Activated T-cell treated with anti-CD3 and anti-CD28 coated beads, Interleukin-2, amount 50 U/mL, for 48 hours (primary cell): ENCODE measurements around the gene PPM1E.
A peak's percentile ranks its signal among the peaks of the same experiment; 100 is the strongest.
"Not testable (repeated sequence)": the region's sequence is repeated elsewhere in the genome, so short reads cannot be mapped to it uniquely, and the experiment has no call there.

ENCODE experiments used
- DNase-seq, 2 experiments: peaks; one replicate each; pipeline ENCODE4 v3.0.0-alpha.2; 2020

PPM1E gene

DNA sequence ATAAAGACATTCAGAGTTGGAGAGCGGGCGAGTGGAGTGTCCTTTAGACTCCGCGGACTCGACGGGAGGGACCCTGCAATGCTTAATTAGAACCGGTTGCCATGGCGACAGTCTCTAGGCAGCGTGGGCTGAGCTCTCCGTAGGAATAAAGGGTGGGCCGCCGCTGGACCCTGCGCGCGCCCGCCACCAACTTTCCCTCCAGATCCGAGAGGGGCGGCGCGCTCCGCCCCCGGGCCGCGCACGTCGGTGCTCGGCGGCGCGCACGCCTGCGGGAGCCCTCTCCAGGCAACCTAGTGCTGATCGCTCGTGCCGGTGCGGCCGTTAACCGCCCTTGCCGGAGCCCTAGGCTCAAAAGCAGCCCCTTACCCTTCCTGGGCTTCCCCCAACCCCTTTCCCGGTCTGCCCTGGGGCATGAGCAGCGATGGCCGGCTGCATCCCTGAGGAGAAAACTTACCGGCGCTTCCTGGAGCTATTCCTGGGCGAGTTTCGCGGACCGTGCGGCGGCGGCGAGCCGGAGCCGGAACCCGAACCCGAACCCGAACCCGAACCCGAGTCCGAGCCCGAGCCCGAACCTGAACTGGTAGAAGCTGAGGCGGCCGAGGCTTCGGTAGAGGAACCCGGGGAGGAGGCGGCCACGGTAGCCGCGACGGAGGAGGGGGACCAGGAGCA is at the start of gene PPM1E:
Gene PPM1E (plus strand): TSS at position 278 of the 669 bp plus-strand sequence.
- peak; percentile 56 to 69 for DNase-seq

DNA sequence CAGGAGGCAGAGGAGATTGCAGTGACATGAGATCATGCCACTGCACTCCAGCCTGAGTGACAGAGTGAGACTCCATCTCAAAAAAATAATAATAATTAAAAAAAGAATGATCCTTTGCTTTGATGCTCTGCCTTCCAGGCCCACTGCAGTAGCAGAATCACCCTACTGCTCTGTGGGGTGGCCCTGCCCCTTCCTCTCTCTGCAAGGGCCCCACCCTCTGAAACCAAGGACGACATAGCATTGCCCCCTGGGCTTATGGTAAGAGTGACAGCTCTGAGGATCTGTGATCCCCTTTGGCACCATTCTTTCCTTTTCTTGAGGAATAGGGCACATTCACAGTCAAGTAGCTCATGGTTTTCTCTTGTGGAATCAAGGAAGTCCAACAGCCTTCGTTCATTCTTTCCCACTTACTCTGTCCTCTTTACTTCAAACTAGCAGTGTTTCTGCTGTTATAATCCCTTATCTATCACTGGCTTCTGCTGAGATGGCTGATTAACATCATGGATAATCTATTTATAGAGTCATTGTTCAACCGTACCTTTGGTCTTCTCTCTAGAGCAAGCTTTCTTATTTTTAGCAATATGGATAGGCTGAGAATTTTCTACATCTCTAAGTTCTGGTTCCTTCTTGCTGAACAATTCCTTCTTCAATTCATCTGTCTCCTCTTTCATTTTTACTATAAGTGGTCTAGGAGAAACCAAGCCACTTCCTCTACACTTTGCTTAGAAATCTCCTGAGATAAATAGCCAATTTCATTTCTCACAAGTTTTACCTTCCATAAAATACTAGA is 49.1 kb upstream of the PPM1E start:
- DNase-seq, result no peak

DNA sequence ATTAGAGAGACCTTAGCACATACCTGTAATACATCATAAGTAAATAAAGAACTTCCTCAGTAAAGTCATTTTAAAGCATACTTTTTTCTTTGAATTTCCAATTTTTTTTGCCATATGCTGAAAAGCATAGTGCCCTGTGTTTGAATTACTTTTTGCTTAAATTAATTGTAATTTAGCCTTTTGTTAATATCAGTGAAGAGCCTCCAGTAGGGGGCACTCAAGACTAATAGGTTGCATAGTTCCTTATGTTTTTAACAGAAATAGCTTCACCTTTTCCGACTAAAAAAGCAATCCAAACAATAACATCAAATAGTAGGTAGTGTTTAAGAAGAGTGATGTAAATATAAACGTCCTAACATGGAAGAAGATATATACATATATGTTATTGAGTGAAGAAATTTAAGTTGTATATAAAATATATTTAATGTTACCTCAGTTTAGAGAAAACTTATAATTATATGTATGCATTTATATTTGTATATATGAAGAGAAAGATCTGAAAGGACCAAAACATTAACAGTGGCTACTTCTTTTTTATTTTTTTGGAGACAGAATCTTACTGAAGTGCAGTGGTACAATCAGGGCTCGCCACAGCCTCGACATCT is 44.6 kb upstream of the PPM1E start:
- DNase-seq, result no peak

DNA sequence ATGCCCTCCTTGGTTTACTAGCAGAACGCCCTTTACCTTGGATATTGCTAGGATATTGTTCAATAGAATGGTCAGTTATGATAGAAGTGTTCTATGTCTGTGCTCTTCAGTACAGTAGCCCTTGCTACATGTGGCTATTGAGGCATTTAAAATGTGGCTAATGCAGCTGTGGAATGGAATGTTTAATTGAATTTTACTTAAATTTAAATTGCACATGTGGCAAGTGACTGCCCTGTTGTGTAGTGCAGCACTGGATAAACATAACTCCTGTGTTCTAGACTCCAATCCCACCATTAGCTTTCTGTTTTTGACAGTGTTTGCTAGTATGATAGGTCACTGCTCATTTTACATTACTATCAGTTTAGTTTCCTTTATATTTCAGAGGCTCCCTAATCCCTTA is 33.4 kb upstream of the PPM1E start:
- no peak for DNase-seq

DNA sequence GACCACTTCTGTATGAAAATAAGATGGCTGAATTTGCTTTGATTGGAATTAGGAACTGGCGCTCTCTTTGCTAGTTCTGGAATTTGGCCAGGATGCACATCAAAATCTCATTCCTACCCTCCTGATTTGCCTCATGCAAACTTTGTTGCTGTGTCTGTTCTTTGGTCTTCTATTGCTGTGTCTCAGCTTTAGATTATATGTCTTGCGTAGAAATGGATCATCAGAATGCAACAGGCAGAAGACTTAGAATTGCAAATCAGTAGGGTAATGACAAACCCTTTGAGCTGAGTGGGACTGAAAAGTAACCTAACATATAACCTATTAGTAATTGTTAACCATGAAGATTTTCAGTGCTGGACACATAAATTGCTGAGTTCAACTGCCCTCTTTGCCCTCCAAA is 33.0 kb upstream of the PPM1E start:
- no peak for DNase-seq

DNA sequence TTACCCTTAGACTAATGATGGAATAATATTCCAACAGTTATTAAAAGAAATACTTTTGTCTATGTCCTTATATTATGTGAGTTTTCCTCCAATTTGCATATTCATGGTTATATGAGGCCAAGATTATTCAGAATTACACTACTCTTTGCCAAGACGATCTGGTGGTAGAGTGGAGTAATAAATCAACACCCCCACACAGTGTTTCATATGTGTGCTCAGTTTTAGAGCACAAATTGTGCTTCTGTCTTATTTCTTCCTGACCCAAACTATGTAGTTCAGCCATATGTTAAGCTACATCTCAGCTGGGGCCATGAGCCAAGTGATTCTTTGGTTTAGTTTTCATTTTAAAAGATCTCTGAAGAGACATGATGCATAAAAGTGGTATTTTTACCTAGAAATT is 26.9 kb upstream of the PPM1E start:
- DNase-seq, result no peak

DNA sequence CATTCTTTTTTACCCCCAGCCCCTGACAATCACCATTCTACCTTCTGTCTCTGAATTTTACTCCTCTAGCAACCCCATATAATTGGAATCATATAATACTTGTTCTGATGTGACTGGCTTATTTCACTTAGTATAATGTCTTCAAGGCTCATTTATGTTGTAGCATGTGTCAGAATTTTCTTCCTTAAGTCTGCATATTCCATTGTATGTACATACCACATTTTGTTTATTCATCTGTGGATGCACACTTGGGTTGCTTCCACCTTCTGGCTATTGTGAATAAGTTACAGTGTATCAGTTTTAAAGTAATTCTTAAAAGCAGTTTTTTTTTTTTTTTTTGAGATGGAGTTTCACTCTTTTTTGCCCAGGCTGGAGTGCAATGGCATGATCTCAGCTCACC is 24.7 kb upstream of the PPM1E start:
- DNase-seq, result no peak

DNA sequence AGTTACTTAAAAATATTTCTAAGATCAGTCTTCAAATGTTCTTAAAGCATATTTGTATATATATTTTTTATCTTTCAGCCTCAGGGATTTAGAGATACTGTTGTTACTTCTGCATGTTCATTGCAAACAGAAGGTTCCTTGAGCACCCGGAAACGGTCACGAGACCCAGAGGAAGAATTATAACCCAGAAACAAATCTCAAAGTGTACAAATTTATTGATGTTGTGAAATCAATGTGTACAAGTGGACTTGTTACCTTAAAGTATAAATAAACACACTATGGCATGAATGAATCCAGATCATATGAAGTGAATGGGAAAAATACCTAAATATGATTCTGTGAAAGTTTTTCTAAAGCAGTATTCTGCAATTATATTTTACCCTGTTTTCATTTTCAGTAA is 21.6 kb upstream of the PPM1E start:
- no peak for DNase-seq

DNA sequence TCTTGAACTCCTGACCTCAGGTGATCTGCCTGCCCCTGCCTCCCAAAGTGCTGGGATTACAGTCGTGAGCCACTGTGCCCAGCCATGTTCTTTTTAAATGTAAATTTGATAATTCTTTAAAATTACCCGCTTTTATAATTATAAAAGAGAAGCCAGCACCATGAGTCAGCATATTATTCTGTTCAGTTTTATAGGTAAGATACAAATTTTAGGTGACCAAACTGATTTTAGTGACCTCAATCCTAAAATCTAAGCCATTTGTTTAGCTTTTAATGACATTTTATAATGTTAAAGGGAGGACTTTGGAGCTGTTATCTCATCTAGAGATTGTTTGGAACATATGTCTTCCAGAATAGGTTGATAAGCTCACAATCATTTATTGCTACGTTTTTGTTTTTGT is 20.8 kb upstream of the PPM1E start:
- DNase-seq, result no peak

DNA sequence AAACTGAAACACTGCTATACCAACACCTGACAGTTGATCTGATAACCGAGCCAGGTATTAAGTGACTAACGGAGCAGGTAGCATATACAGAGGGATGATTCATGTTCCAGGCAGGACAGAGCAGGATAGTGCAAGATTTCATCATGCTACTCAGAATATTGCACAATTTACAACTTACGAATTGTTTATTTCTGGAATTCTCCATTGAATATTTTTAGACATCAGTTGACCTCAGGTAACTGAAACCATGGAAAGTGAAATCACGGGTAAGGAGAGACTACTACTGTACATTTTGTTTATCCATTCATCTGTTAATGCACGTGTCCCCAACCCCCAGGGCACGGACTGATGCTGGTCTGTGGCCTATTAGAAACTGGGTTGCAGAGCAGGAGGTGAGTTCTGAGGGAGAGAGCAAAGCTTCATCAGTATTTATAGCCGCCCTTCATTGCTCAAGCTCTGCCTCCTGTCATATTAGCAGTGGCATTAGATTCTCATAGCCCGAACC is 14.5 kb upstream of the PPM1E start:
- no peak for DNase-seq

DNA sequence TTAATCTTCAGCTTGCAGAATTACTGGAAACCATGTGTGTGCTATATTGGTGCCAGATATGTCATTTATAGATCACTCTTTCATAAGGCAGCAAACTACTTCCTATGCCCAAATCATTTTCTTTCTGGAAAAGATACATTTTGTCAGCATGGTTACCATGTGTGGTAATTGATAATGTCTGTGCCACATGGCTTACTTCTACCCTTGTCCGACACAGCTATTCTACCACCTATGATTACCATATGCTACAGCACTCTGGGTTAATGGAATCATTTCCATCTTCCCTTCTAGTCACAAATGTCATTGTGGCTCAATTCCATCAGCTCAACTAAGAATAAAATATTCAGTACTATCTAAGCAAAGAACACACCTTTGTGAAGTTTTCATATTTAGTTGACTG is 8.0 kb upstream of the PPM1E start:
- no peak for DNase-seq

DNA sequence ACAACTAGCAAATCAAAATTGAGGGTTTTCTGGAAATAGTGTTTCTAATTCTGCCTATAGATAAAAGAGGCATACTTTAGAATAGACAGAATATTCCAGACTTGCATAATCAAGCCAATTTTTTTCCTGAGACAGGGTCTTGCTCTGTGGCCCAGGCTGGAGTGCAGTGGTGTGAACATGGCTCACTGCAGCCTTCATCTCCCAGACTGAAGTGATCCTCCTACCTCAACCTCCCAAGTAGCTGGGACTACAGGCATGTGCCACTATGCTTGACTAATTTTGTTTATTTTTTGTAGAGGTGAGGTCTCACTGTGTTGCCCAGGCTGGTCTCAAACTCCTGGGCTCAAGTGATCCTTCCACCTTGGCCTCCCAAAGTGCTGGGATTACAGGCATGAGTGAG is 6.0 kb upstream of the PPM1E start:
- not testable (repeated sequence) for DNase-seq

DNA sequence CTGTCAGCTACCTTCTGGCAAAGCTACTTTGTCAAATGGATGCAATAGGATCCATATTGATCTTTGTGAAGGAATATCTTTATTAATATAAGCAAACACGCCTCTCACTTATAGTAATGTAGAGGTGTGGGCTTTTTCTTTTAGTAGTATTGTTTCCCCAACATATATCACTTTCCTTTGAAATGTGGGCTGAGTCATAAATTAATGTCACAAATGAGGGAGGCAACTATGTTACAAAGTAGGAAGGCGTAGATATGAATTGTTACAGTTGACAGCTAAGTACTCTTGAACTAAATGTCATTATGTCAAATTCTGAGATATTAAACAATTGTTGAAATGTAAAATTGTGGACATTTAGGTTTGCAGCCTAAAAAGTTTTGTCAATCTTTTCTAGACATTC is 2.6 kb upstream of the PPM1E start:
- no peak for DNase-seq

DNA sequence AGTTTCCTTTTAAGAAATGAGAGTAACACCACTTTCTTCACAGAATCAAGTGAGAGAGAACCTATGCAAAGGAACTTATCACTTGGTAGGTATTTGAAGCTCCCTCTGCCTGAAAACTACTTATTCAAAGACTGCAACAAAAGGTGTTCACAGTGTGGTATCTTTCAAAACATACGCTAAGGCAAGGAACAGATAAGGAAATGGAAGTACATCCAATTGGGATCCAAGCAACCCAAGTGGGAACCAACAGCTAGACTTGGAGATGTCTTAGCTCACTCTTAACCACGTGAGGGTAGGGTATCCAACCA is 431 bp upstream of the PPM1E start:
- no peak for DNase-seq

DNA sequence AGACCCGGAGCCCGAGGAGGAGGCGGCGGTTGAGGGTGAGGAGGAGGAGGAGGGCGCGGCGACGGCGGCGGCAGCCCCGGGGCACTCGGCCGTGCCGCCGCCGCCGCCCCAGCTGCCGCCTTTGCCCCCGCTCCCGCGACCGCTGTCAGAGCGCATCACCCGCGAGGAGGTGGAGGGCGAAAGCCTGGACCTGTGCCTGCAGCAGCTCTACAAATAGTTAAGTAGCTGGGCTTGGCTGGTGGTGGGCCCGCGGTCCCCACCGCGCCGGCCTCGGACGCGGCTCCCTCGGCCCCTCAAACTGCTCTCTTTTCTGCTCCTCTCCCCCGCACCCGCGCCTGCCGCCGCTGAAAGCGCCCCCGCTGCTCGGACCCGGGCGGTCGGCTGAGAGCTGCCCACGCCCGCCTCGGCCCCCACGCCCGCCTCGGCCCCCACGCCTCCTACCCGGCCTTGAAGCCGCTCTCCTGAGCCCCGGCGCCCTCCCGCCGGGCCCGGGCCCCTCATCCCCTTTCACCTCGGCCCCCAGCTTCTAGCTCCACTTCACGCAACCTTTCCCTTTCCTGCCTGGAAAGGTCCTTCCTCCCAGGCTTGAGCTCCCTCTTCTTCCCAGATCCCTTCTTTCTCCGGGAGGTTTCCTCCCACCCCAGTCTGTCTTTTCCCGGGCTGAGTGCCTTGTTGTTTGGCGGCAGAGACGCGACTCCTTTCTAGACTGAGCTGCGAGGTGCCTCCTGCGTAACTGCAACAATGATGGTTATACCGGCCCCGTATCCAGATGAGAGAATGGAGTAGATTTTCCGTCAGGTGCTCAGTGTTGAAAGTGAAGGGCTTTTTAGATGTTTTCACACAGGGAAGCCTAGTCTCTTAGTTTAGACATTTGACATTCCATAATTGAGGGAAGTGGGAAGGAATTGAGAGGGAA is 850 bp downstream of the PPM1E start:
- DNase-seq, result peak; percentile 21 to 29

DNA sequence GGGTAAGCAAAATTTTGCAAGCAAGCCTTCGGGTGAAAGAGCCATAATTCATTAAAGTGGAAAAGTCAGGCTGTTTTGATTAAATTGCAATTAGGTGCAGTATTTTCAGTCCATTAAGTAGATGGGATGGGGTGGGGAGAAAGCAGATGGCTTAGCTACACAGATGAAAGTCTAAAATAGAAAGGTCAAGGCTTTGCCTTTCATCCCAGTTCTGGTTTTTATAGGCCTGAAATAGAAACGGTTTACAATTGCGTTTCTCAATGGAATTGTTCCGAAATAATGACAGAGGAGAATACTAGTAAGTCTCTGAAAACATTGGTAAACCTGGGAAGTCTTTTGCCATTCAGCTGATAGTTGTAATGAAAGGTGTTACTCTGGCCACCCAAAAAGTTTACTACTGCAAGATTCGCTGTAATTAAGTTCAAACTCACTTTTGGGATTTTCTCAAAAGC is 1.5 kb downstream of the PPM1E start:
- no peak for DNase-seq

DNA sequence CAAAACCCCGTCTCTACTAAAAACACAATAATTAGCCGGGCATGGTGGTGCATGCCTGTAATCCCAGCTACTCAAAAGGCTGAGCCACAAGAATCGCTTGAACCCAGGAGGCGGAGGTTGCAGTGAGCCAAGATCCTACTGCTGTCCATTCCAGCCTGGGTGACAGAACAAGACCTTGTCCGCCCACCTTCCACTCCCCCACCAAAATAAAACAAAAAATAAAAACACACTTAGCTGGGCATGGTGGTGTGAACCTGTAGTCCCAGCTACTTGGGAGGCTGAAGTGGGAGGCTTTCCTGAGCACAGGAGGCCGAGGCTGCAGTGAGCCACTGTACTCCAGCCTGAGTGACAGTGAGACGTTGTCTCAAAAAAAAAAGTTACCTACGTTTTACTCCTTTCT is 3.2 kb downstream of the PPM1E start:
- DNase-seq, result no peak

DNA sequence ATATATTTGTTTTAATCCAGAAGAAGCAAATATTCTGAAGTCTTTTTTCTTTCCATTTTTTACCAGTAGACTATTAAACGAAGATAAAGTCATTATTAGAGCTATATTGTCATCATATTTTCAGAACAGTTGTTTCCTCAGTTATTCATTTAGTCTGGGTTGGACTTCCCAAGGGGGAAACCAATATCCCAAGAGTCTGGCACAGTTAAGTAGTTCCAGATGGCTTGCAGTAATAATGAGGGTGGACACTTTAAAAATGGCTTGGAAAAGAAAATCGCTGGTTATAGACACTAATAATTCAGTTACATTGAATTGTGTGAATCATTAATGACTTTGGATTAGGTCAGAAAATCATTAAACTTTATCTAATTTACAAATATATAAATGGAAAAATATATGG is 3.9 kb downstream of the PPM1E start:
- DNase-seq, result no peak

DNA sequence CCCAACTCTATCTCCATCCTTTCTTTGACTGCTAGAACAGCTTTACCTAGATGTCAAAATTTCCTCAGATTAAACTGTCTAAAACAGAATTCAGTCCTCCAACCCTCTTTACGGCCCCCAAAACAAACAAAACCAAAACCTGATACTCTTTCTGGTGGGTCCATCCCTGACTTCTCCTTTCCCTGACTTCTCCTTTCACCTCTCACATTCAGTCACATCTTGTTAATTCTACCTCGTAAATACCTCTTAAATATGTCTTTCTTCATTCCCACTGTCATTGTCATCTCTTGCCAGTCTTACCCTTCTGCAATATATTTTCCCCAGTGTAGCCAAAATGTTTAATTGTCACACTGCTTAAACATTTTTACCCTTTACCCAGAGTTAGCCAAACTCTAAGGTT is 4.6 kb downstream of the PPM1E start:
- no peak for DNase-seq

DNA sequence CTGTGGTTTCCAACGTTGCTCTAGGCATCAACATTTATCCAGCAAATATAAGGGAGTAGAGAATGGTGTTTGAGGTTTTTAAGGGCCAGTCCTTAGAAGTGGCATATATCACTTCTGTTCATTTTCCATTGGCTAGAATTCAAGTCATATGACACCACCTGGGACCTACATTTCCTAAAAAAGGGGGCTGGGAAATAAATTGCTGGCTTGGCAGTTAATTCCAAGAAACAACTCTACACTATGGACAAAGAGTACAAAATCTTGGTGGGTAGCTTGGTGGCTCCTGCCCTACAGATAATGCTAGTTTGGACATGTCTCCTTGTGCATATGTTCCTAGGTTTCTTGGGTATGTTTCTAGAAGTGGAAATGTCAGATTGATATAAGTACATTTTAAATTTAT is 7.6 kb downstream of the PPM1E start:
- DNase-seq, result no peak

DNA sequence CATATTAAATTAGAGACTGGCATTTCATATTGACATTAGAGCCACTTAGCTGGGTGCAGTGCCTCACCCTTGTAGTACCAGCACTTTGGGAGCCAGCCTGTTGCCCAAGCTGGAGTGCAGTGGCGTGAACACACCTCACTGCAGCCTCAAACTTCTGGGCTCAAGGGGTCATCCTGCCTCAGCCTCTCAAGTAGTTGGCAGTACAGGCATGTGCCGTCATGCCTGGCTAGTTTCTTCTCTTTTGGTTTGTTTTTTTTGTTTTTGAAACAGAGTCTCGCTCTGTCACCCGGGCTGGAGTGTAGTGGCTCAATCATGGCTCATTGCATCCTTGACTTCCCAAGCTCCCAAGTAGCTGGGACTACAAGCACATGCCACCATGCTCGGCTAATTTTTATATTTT is 8.7 kb downstream of the PPM1E start:
- no peak for DNase-seq

DNA sequence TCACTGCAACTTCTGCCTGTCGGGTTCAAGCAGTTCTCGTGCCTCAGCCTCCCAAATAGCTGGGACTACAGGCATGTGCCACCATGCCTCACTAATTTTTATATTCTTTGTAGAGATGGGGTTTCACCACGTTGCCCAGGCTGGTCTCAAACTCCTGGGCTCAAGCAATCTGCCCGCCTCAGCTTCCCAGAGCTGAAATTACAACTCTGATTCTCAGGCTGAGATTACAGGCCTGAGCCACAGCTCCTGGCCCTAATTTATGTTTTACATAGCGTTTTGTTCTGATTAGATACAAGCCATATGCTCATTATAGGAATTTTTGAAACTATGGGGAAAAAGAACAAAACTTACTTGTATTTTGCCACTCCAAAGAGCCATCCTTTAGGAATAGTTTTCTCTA is 22.8 kb downstream of the PPM1E start:
- DNase-seq, result not testable (repeated sequence)

DNA sequence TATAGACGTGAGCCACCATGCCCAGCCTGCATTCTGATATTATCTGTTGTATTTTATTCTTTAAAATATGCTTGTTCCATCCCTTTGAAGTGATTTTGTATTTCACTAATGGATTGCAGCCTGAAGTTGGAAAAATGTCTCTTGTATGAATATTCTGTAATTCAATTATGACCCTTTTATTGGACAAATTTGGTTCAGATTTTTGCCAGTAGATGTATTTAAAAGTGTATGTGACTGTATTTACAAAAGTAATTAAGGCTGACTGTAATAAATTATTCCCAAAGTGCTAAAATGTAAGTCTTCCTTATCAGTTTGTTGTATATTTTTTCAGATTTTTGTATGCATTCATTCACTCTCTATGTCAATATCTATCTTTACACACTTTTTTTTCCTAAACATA is 23.8 kb downstream of the PPM1E start:
- DNase-seq, result no peak
